ENCODE results near the gene TMEM269.

- TF ChIP-seq POLR2AphosphoS5 (IDR thresholded peaks at IDR 0.05; ENCODE audit: low read depth, low read length) (no peak), TAF1 (IDR thresholded peaks at IDR 0.05; ENCODE audit: borderline replicate concordance, insufficient read depth, low read length) (no peak)
- TF ChIP-seq, protein P1, sequence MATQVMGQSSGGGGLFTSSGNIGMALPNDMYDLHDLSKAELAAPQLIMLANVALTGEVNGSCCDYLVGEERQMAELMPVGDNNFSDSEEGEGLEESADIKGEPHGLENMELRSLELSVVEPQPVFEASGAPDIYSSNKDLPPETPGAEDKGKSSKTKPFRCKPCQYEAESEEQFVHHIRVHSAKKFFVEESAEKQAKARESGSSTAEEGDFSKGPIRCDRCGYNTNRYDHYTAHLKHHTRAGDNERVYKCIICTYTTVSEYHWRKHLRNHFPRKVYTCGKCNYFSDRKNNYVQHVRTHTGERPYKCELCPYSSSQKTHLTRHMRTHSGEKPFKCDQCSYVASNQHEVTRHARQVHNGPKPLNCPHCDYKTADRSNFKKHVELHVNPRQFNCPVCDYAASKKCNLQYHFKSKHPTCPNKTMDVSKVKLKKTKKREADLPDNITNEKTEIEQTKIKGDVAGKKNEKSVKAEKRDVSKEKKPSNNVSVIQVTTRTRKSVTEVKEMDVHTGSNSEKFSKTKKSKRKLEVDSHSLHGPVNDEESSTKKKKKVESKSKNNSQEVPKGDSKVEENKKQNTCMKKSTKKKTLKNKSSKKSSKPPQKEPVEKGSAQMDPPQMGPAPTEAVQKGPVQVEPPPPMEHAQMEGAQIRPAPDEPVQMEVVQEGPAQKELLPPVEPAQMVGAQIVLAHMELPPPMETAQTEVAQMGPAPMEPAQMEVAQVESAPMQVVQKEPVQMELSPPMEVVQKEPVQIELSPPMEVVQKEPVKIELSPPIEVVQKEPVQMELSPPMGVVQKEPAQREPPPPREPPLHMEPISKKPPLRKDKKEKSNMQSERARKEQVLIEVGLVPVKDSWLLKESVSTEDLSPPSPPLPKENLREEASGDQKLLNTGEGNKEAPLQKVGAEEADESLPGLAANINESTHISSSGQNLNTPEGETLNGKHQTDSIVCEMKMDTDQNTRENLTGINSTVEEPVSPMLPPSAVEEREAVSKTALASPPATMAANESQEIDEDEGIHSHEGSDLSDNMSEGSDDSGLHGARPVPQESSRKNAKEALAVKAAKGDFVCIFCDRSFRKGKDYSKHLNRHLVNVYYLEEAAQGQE (IDR thresholded peaks at IDR 0.05; ENCODE audit: insufficient read depth in 1 of 2, low read depth in 2 of 2, low read length in 2 of 2) = no peak
Observed at GRCh38 chr1:42774928-42775526, 9.8 kb upstream of the TMEM269 start.
